HL-60 (cell line): ENCODE data around the gene NME1.

Experiments used
- GABPA ChIP-seq: IDR thresholded peaks from 2 replicates; pipeline ENCODE4 v1.6.1; 2012; ENCODE audit warnings: low read depth
- POLR2AphosphoS5 ChIP-seq: IDR thresholded peaks from 2 replicates; pipeline ENCODE4 v1.6.1; 2012; ENCODE audit warnings: low read depth
- SPI1 ChIP-seq: IDR thresholded peaks from 2 replicates; pipeline ENCODE4 v1.6.1; 2012; ENCODE audit warnings: low read depth, mild to moderate bottlenecking, borderline replicate concordance
- TF ChIP-seq, protein P1 (sequence below): IDR thresholded peaks from one replicate; pipeline ENCODE4 v1.5.1; 2011; ENCODE audit warnings: low read length, control low read depth, inconsistent platforms; ENCODE audit not compliant: insufficient read depth
- TF ChIP-seq, protein P2 (sequence below): IDR thresholded peaks from 2 replicates; pipeline ENCODE4 v1.6.1; 2012; ENCODE audit warnings: low read depth; ENCODE audit not compliant: insufficient replicate concordance

DNA sequence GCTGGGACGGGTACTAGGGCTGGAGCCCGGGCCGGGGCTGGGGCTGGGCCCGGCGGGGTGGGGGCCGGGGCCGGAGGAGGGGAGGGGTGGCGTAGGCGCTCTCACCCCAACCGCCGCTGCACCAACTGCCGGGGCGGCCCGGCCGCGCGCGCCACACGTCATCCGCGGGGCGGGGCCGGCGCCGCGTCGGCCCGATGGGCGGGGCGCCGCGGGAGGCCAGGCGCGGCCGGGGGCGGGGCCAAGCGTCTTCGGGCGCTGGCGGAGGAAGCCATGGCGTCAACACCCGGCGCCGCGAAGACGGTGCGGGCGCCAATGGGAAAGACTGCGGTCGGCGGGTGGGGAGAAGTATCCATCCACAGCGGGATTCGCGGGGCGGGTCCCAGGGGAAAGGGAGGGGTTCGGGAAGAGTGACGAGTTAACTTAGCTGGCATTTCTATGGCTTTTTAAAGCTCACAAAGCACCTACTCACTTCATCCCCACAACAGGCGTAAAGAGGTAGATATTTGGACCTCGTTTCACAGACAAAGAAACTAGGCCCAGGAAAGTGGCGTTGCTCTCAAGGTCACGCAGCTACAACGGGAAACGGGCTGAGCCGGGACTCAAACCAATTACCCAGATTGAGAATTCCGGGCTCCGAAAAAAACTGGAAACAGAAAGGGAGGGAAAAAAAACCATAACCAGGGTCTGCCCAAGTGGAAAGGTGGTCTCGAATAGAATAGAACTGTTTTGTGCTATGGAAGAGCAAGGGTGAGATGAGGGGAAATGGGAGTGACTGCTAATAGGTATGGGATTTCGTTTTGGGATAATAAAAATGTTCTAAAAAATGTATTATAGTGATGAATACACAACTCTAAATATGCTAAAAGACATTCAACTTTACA, 32.4 kb upstream of the NME1 start, which contains the start of gene SPAG9:
- TF ChIP-seq, protein P1, sequence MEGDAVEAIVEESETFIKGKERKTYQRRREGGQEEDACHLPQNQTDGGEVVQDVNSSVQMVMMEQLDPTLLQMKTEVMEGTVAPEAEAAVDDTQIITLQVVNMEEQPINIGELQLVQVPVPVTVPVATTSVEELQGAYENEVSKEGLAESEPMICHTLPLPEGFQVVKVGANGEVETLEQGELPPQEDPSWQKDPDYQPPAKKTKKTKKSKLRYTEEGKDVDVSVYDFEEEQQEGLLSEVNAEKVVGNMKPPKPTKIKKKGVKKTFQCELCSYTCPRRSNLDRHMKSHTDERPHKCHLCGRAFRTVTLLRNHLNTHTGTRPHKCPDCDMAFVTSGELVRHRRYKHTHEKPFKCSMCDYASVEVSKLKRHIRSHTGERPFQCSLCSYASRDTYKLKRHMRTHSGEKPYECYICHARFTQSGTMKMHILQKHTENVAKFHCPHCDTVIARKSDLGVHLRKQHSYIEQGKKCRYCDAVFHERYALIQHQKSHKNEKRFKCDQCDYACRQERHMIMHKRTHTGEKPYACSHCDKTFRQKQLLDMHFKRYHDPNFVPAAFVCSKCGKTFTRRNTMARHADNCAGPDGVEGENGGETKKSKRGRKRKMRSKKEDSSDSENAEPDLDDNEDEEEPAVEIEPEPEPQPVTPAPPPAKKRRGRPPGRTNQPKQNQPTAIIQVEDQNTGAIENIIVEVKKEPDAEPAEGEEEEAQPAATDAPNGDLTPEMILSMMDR = no peak
- TF ChIP-seq POLR2AphosphoS5 (peak; percentile 26; the same call in 1 of the 2 replicates), GABPA (no peak), SPI1 (no peak)
- TF ChIP-seq, protein P2, sequence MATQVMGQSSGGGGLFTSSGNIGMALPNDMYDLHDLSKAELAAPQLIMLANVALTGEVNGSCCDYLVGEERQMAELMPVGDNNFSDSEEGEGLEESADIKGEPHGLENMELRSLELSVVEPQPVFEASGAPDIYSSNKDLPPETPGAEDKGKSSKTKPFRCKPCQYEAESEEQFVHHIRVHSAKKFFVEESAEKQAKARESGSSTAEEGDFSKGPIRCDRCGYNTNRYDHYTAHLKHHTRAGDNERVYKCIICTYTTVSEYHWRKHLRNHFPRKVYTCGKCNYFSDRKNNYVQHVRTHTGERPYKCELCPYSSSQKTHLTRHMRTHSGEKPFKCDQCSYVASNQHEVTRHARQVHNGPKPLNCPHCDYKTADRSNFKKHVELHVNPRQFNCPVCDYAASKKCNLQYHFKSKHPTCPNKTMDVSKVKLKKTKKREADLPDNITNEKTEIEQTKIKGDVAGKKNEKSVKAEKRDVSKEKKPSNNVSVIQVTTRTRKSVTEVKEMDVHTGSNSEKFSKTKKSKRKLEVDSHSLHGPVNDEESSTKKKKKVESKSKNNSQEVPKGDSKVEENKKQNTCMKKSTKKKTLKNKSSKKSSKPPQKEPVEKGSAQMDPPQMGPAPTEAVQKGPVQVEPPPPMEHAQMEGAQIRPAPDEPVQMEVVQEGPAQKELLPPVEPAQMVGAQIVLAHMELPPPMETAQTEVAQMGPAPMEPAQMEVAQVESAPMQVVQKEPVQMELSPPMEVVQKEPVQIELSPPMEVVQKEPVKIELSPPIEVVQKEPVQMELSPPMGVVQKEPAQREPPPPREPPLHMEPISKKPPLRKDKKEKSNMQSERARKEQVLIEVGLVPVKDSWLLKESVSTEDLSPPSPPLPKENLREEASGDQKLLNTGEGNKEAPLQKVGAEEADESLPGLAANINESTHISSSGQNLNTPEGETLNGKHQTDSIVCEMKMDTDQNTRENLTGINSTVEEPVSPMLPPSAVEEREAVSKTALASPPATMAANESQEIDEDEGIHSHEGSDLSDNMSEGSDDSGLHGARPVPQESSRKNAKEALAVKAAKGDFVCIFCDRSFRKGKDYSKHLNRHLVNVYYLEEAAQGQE = peak; percentile 25
